ENCODE results near the gene OR7D4.
A peak's percentile ranks its signal among the peaks of the same experiment; 100 is the strongest.
"Not testable (repeated sequence)": the region's sequence is repeated elsewhere in the genome, so short reads cannot be mapped to it uniquely, and the experiment has no call there.

The OR7D4 gene

GRCh38 chr19:9219489-9219888 lies at the start of gene OR7D4:
OR7D4 (minus strand) TSS chr19:9219589; CDS start chr19:9214837, 4,752 bp downstream.
- no peak for DNase-seq

- DNase-seq: no peak
Measured at GRCh38 chr19:9251236-9251635, 31.8 kb upstream of the OR7D4 start.

- DNase-seq: no peak
Measured at GRCh38 chr19:9250630-9251029, 31.2 kb upstream of the OR7D4 start, which contains the start of gene OR7E24. OR7E24 (plus strand) TSS chr19:9250930; CDS start chr19:9251044, 114 bp downstream.

GRCh38 chr19:9205501-9206113 lies 13.8 kb downstream of the OR7D4 start:
- DNase-seq: peak; percentile 32

GRCh38 chr19:9198044-9198443 lies 21.3 kb downstream of the OR7D4 start:
- DNase-seq: not testable (repeated sequence)

- DNase-seq: no peak
Measured at GRCh38 chr19:9189535-9189934, 29.9 kb downstream of the OR7D4 start.

- DNase-seq: no peak
Measured at GRCh38 chr19:9187191-9187590, 32.2 kb downstream of the OR7D4 start.

GRCh38 chr19:9183000-9183399 lies 36.4 kb downstream of the OR7D4 start:
- DNase-seq: no peak

GRCh38 chr19:9178901-9179300 lies 40.5 kb downstream of the OR7D4 start, which contains the start of gene OR7D2:
OR7D2 (plus strand) TSS chr19:9178979; CDS start chr19:9185782, 6,803 bp downstream.
- DNase-seq: no peak

GRCh38 chr19:9175326-9175725 lies 44.1 kb downstream of the OR7D4 start:
- DNase-seq: no peak

GRCh38 chr19:9171393-9171991 lies 47.9 kb downstream of the OR7D4 start:
- DNase-seq: no peak

- no peak for DNase-seq
Measured at GRCh38 chr19:9166846-9167245, 52.5 kb downstream of the OR7D4 start.

GRCh38 chr19:9165261-9165660 lies 54.1 kb downstream of the OR7D4 start:
- no peak for DNase-seq

GRCh38 chr19:9161427-9161826 lies 58.0 kb downstream of the OR7D4 start:
- DNase-seq: no peak

Measured in NCI-H1105 (cell line).